H54 (cell line): ENCODE measurements around the gene IRF5.

Experiments used
- DNase-seq: peaks from one replicate; pipeline ENCODE4 v3.0.0; 2011; ENCODE audit warnings: low spot score, mixed read lengths; ENCODE audit not compliant: insufficient read length
- FAIRE-seq: peaks from 3 replicates; lab custom pipeline; 2011; peaks lifted over from hg19 to GRCh38; lab: Jason Lieb, UNC
- POLR2A ChIP-seq: IDR thresholded peaks from 2 replicates; pipeline ENCODE4 v1.6.1; 2011; ENCODE audit warnings: low read depth, mild to moderate bottlenecking, low read length

IRF5 gene

GRCh38 chr7:128921866-128922440 is 15.8 kb upstream of the IRF5 start:
- DNase-seq (no peak), FAIRE-seq (no peak)
- no peak for TF ChIP-seq POLR2A

- TF ChIP-seq POLR2A, result no peak
- FAIRE-seq (no peak), DNase-seq (no peak)
Observed at GRCh38 chr7:128922496-128923410, 15.0 kb upstream of the IRF5 start.

- FAIRE-seq (no peak), DNase-seq (no peak)
- no peak for TF ChIP-seq POLR2A
Observed at GRCh38 chr7:128923411-128923800, 14.3 kb upstream of the IRF5 start.

- FAIRE-seq (no peak), DNase-seq (no peak)
- TF ChIP-seq POLR2A, result no peak
Observed at GRCh38 chr7:128924707-128925588, 12.8 kb upstream of the IRF5 start.

- TF ChIP-seq POLR2A, result no peak
- FAIRE-seq (no peak), DNase-seq (no peak)
Observed at GRCh38 chr7:128928159-128928813, 9.4 kb upstream of the IRF5 start.

- DNase-seq (no peak), FAIRE-seq (no peak)
- TF ChIP-seq POLR2A, result no peak
Observed at GRCh38 chr7:128928882-128929788, 8.6 kb upstream of the IRF5 start.

- no peak for TF ChIP-seq POLR2A
- no peak for FAIRE-seq
Observed at GRCh38 chr7:128931190-128931798, 6.4 kb upstream of the IRF5 start.

GRCh38 chr7:128931965-128932861 is 5.5 kb upstream of the IRF5 start:
- DNase-seq (no peak), FAIRE-seq (no peak)
- no peak for TF ChIP-seq POLR2A

More at GRCh38 chr7:128931190-128931798, 6.4 kb upstream of the IRF5 start:
- DNase-seq, result no peak

- DNase-seq, result no peak
- TF ChIP-seq POLR2A, result no peak
- no peak for FAIRE-seq
Observed at GRCh38 chr7:128932862-128933179, 4.9 kb upstream of the IRF5 start.

- no peak for FAIRE-seq
- TF ChIP-seq POLR2A, result no peak
- no peak for DNase-seq
Observed at GRCh38 chr7:128933180-128933891, 4.4 kb upstream of the IRF5 start.
